ENCODE measurements around the gene YY1.
A peak's percentile ranks its signal among the peaks of the same experiment; 100 is the strongest.
"Not testable (repeated sequence)": the region's sequence is repeated elsewhere in the genome, so short reads cannot be mapped to it uniquely, and the experiment has no call there.

Gene YY1

DNA sequence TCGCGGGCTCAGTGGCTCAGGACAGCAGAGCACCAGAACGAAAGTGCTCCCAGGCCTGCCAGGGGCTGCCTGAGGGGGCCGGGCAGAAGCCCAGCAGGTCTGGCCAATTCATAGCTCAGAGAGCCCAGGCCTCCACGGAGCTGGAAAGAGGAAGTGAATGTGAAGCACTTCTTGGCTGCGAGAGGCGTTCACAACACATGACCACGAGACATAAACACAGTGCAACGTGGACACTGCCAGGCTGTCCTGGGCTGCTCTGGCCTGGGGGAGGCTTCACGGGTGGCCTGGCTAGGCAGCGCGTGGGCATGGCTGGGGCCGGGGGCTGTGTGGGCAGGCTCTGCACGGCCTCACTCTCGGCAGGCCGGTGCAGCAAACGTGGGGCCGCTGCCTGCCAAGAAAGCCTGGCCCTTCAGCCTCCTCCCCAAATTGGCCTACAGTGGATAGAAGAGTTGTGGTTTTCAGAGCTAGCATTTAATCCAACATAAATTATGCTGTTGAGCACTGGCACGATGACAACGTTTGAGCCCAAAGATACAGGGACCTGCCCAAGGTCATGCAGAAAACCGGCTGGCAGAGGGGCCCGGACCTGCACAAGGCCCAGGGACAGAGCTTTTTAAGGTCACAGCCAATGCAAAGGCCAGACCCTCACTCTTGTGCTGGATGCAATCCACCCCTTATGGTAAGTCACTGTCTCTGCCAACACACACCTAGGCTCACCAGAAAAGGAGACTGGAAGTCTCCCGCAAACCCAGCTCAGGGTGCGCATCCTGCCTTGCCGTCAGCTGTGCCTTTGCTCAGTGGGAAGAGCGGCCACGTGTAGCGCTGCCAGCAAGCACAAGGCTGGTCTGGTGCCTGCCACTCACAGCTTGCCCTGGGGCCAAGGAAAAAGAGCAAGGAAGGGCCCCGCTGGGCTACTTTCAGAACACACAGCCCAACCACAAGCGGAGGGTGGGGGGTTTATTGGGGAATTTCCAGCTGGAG lies 58.7 kb downstream of the YY1 start:
- peak; percentile 71 to 81 for DNase-seq

DNA sequence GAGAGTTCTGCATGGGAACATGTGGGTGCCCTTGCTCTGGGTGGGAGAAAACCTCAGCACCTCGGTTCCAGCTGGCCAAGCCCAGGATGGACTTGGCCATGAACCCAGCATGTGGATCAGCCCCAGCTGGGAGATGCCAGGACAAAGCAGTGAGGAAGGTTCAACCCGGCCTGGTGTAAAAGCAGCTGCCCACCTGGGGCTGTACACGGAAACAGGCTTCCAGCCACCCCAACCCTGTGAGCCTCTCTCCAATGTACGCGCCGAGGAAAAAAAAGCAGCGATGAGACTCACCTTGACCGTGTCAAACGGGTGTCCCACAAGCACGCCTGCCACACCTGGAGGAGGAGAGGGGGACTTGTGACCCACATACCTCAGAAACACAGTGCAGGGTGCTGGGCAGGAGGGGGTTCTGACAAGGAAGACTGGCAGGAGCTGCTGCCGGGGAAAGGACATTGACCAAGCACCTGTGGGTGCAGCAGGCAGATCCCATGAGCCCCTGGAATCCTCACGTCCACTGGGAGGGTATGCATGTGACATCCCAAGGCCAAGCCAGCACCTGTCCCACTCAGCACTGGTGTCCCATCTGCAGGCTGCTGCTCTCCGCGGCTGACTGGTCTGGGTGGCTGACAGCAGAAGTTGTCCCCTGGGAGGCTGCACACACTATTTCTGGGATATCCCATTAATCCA lies 59.8 kb downstream of the YY1 start:
- DNase-seq, result no peak

GRCh38 chr14:100299238-100299560 lies 60.3 kb downstream of the YY1 start:
- no peak for DNase-seq

GRCh38 chr14:100302616-100303015 lies 63.7 kb downstream of the YY1 start:
- DNase-seq, result no peak

- peak in 1 of 2 experiments; percentile 18 for DNase-seq
Observed at GRCh38 chr14:100303179-100303578, 64.2 kb downstream of the YY1 start.

GRCh38 chr14:100303925-100304324 lies 65.0 kb downstream of the YY1 start:
- DNase-seq, result no peak

DNA sequence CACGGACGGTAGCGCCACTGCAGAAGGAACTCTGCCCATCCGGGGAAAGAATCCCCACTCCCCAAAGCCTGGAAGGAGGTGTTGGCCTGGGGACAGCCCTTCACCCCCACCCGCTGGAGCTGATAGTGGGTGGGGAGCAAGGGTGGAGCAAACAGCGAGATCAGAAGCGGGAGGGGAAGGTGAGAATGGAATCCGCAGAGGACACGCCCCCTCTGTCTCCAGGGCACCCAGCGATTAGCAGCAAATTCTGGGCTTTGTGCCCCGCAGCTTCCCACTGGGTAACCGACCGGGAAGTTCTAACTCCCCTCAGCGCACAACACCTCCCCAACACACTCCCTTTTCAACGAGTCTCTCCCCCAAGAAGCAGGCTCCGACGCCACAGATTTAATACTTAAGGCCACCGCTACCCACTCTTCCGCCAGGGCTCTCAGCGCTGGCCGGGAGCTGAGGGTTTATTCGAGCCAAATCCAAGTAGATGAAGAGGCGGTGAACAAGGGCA lies 65.9 kb downstream of the YY1 start:
- DNase-seq, result peak; percentile 45 to 60

DNA sequence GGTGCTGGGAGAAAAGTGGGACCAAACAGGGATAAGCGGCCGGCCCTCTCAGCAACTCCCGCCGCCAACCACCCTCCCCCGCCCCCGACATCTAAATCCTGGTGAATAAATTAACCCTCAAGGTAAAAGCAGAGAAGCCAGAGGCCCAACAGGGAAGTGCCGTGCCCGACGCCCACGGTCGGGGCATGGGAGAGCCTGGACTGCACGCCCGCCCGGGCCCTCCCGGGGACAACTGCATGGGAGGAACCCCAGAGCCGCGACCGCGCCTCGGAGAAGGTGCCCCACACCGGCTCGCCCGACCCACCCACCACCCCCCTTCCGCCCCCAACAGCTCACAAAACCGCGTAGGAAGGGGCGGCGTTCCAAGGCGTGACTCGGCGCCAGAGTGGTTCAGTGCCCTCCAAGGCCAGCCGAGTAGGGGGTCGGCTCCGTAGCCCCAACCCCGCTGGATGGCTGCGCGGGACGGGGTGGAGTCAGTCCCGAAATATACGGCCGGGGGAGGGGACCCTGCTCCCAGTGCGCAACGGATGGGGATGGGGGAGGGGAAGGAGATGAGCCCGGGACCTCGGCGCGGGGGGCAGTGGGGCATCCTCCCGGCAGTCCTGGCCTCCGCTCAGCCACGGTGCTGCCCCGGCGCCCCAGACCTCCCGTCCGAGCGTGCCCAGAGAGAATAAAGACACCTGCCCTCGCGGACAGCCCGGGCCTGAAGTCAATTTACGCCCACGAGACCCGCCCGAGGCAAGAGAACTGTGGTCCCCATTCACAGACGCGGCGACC lies 66.6 kb downstream of the YY1 start:
- DNase-seq, result peak; percentile 37 to 56

DNA sequence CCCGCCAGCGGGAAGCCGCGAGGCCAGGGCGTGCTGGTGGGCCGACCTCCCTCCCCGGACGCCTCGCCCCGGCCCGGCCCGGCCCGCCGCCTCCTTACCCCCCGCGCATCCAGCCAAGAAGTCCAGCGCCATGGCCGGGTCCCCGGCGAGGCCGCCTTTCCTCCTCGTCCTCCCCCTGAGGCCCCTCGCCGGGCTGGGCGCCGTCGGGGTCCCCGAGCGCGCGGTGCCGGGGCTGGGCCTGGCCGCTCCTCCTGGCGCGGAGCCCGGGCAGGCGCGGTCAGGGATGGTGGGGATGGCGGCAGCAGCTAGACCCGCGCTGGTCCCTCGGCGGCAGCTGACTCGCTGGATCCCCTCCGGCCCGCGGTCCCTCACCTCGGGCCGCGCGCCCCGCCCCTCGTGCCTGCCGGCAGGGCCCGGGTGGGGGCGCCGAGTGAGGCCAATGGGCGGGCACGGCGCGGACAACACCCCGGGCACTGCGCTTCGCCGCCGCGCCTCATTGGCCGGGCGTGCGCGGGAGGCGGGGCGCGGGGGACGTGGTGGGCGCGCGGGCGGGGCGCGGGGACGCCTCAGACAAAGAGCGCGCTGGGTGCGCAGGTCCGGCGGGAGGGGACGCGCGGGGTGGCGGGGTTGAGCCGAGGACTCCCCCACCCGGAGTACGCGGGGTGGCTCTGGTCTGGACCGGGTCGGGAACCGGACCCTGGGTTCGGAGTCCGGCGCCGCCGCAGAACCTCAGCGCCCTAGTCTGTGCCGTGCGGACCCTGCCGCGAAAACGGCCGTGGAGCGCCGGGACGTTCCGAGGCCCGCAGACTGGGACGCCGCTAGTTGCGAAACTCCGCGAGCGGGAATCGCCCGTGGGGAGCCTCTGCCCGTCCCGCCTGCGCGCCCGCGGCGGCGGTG lies 67.4 kb downstream of the YY1 start, which contains the start of gene SLC25A29:
Gene SLC25A29 (minus strand): TSS at position 344 of the 897 bp plus-strand sequence. CDS start 212 bp downstream, at position 132.
- DNase-seq, result peak; percentile 79 to 85

- peak; percentile 19 to 33 for DNase-seq
Observed at GRCh38 chr14:100306998-100307765, 68.2 kb downstream of the YY1 start.

- DNase-seq, result no peak
Observed at GRCh38 chr14:100307766-100308426, 69.0 kb downstream of the YY1 start.

DNA sequence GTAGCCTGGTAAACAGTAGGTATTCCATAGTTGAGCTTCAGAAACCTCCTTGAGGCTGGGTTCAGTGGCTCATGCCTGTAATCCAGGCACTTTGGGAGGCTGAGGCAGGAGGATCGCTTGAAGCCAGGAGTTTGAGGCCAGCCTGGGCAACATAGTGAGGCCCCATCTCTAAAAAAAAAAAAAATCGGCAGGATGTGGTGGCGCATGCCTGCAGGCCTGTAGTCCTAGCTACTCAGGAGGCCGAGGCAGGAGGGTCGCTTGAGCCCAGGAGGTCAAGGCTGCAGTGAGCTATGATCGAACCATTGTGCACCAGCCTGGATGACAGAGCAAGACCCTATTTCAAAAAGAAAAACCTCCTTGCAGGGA lies 69.5 kb downstream of the YY1 start:
- not testable (repeated sequence) for DNase-seq

DNA sequence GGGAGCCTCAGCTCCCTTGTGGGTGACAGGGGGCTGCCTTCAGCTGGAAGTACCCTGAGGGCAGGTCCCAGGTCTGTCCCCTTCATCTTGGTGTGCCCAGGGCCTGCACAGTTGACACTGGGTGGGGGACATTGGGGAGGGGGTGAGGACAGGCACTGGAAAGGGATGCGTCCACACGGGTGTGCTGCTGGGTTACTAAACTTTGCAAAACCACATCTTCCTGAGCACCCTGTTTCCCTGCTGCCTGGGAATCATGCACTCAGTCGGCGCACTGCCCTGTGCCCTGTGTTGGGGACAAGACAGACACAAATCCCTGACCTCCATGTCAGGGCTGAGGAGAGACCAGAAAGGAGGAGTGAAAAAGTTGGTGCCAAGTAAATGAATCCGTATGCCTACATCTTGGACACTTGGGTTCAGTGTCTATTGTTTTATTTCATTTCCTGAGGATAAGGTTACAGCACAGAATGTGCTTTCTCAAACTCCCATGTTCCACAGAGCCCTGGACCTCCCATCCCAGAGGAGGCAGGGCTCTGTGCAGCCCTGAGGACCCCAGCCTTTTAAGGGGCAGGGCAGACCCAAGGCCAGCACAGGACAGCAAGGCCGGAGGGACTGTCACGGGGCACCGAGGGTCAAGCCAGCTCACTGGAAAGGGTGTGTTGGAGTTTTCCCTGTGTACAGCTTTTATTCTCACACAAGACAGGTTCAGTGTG lies 70.2 kb downstream of the YY1 start:
- peak; percentile 46 to 60 for DNase-seq

DNA sequence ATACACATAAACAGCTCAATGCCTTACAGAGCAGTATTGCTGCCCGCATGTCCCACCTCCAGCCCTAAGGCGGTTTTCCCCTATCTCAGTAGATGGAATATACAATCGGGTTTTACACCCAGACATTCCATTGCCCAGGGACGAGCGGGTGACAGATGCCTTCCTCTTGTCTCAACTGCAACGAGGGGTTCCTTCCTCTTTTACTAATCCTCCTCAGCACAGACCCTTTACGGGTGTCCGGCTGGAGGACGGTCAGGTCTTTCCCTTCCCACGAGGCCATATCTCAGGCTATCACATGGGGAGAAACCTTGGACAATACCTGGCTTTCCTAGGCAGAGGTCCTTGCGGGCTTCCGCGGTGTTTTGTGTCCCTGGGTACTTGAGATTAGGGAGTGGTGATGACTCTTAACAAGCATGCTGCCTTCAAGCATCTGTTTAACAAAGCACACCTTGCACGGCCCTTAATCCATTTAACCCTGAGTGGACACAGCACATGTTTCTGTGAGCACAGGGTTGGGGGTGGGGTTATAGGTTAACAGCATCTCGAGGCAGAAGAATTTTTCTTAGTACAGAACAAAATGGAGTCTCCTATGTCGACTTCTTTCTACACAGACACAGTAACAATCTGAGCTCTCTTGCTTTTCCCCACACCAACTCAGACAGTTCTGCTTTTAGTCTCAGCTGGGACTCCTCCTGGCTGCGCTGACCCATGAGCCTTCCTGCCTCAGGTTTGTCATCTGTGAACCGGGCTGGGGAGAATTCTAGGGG lies 73.3 kb downstream of the YY1 start:
- peak; percentile 30 to 69 for DNase-seq

DNA sequence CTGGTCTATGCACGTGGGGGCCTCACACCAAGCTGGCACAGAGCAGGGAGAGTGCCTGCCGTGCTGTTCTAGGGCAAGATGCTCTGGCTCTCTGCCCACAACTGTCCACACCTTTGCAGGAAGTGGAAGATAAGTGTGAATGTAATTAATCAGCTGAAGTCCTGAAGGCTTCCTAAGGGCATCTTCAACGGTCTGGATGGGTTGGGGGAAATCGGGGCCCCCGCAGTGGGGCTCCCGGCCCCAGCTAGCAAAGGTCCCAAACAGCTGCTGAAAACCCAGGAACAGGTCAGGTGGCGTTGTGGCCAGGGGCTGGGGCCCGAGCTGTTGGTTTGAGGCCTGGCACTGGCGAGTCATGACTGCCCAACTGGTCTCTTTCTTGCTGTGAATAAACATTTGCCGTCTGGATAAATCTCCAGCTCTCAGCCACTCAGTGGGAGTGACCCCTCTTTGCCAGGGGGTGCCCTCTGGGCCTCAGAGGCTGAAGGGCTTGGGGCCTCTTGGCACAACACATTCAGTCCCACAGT lies 74.0 kb downstream of the YY1 start:
- DNase-seq, result no peak

DNA sequence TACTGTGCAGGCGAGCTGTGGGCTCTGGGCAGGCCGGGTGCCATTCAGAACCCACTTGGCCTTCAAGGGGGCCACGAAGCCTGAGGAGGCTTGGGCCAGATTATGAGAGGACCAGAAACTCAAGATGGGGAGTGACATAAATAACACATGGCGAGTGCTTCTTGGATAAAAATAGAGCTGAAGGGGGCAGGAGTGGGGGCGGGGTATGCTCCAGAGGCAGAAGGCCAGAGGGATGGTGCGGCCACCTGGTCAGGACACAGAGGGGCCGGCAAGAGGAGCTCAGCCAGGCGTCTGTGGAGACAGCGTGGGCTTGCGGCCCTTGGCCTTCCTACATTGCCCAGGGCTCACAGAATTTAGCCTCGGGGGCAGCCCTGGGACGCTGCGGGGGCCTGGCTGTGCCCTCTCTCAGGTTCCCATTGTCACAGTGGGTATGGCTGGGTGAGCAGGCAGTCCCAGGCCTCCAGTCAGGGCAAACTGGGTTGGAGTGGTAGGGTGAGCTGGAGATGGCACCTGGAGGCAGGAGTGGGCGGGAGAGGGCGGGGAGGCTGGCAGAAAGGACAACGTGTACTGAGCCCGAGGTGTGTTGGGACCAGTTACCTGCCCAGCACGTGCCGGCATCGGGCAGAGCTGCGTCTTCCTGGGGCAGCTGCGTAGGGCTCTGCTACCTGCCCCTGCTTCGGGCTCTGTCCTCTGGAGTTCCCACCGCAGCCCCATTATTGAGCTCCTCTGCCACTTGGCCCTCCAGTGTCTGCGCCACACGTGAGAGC lies 74.7 kb downstream of the YY1 start:
- no peak for DNase-seq

GRCh38 chr14:100314724-100315123 lies 75.8 kb downstream of the YY1 start:
- no peak for DNase-seq

GRCh38 chr14:100317389-100317788 lies 78.4 kb downstream of the YY1 start:
- DNase-seq, result no peak

Measured in Kasumi-1 (cell line).